Embryonic facial prominence (tissue), 1 donor: ENCODE data around the gene ANO4.
"Not testable (repeated sequence)": the region's sequence is repeated elsewhere in the genome, so short reads cannot be mapped to it uniquely, and the experiment has no call there.

Source experiments
- DNase-seq: peaks from one replicate; pipeline ENCODE4 v3.0.0-alpha.2; 2016; ENCODE audit errors: extremely low spot score

The ANO4 gene

GRCh38 chr12:101042211-101042610 lies 247.6 kb downstream of the ANO4 start:
- no peak for DNase-seq

DNA sequence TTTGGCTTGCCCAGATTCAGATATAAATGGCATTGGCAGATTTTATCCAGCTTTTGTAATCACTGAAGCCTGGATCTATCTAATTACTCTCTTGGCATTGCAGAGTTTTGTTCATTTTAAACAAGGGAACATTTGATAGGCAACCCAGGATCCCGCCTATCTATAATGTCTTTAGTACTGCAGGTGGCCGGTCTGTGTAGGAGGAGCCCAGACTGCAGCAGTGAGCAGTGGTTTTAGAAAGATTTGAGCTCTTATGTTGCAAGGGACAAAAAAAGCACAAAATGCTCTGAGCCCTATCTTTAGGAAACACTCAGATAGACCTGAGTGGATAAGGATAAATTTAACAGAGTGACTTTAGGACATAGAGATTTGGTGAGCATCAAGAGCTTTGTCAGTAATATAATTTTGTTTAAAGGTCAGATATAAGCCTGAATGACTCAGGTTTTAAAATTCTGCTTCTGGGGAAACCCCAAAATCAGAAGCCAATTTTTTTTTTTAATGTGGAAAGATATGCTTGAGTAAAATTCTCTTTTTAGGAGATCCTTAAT lies 250.0 kb downstream of the ANO4 start:
- no peak for DNase-seq

GRCh38 chr12:101045486-101046464 lies 251.2 kb downstream of the ANO4 start:
- no peak for DNase-seq

DNA sequence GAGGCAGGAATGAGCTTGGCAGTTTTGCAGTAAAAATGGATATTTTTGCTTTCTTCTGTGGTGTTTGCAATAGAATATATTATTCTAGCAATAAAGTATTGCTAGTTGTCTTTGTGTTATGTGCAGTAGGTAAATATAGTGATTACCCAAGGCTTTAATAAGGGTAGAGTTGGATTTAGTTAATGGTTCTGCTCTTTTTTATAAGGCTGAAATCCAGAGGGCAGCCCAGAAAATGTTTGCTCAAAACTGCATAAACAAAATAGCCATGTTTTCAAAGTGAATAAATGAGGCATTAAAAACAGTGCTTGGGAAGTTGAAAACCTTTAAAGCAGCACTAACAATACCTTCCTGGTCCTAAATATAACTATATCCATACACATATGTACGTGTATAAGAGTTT lies 253.1 kb downstream of the ANO4 start:
- no peak for DNase-seq

DNA sequence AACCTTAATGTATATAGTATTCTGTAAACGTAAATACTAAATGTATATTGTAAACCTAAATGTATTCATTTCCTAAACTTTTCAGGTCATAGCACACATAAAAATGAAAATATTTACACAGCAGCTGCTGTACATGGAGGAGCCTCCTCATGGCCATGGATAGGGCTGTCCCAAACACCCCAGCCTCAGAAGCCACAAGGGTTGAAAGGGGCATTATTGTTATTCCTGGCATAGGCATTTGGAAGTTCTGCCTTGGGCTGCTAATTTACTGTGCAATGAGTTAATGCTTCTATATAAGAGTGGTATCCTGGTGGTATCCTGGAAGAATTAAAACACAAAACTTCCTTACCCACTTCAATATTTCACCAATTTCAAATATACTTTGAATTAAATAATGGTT lies 256.1 kb downstream of the ANO4 start:
- DNase-seq = no peak

DNA sequence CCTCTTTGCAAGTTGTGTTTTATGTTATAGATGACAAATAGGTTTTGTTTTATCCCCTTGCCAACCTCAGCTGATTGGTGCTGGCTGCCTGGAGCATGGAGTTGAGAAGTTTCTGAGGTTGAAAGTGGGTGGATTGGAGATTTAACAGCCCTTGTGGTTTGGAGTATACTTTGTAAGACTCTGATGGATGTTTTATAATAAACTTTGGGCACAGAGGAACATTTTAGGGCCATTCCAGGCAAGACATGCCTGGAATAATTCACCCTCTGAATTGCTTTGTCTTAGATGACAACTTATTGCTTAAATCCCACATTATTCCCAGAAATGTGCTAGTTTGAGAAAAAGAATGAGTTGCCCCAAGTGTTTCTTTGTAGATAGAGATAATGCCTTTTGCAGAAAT lies 256.6 kb downstream of the ANO4 start:
- DNase-seq = no peak

GRCh38 chr12:101051901-101052550 lies 257.4 kb downstream of the ANO4 start:
- DNase-seq = peak; percentile 20

DNA sequence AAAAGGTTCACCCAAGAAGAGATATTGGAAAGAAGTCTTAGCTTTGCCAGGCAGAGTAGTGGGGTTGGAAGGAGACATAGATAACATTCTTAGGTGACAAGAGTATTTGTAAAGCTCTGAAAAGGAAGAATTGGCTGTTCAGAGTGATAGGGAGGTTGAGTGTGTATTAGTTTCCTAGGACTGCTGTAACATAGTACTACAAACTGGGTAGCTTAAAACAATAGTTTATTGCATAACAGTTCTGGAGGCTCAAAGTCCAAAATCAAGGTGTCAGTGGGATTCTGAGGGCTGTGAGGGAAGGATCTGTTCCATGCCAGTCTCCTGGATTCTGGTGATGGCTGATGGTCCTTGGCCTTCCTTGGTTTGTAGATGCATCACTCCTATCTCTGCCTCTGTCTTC lies 258.6 kb downstream of the ANO4 start:
- no peak for DNase-seq

- DNase-seq = no peak
These were observed 261.4 kb downstream of the ANO4 start for GRCh38 chr12:101055940-101056339.

DNA sequence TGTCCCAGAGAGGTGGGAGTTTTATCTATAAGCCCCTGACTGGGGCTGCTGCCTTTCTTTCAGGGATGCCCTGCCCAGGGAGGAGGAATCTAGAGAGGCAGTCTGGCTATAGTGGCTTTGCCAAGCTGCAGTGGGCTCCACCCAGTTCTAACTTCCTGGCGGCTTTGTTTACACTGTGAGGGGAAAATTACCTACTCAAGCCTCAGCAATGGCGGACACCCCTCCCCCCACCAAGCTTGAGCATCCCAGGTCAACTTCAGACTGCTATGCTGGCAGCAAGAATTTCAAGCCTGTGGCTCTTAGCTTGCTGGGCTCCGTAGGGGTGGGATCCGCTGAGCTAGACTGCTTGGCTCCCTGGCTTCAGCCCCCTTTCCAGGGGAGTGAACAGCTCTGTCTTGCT lies 267.9 kb downstream of the ANO4 start:
- DNase-seq = not testable (repeated sequence)

- DNase-seq = no peak
These were observed 270.1 kb downstream of the ANO4 start for GRCh38 chr12:101064721-101065120.

DNA sequence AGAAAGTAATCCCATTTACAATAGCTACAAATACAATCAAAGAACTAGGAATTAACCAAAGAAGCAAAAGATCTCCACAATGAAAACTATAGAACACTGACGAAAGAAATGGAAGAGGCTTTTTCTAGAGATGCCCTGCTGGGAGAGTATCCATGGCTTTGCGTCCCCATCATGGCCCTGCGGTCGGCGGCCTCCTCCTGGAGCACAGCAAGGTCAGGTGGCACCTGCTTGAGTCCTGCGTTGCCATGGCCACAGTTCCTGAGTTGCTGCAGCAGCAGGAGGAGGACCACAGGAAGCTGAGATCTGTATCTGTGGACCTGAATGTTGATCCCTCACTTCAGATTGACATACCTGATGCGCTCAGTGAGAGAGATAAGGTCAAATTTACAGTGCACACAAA lies 271.9 kb downstream of the ANO4 start:
- DNase-seq = no peak

- no peak for DNase-seq
These were observed 273.8 kb downstream of the ANO4 start for GRCh38 chr12:101068402-101068801.

DNA sequence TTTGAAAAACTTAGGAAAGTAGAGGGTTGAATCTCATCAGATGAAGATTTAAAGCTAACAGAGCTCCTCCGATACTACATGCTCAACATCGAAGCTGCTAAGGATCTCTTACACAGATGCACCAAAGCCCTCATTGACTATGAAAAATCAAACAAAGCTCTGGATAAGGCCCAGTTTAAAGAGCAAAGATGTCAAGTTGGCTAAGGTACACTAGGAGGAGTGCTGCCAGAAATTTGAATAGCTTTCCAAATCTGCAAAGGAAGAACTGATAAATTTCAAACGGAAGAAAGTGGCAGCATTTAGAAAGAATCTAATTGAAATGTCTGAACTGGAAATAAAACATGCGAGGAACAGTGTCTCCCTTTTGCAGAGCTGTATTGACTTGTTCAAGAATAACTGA lies 274.3 kb downstream of the ANO4 start:
- no peak for DNase-seq

- no peak for DNase-seq
These were observed 280.5 kb downstream of the ANO4 start for GRCh38 chr12:101074940-101075680.

DNA sequence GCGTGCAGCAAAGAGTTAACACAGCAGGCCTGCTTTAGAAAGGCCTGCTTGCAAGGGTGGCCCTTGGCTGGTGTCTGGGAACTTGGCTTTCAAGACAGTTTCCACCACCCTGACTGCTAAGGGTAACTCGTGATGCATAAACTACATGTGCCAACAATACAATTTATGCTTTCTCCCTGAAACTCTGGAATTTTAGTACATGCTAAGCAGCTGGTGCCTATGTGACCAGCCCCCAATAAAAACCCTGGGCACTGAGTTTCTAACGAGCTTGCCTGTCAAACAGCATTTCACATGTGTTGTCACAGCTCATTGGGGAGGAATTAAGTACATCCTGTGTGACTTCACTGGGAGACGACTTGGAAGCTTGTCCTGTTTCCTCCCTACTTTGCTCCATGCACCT lies 282.3 kb downstream of the ANO4 start:
- DNase-seq = no peak

GRCh38 chr12:101077791-101078528 lies 283.4 kb downstream of the ANO4 start:
- DNase-seq = no peak

DNA sequence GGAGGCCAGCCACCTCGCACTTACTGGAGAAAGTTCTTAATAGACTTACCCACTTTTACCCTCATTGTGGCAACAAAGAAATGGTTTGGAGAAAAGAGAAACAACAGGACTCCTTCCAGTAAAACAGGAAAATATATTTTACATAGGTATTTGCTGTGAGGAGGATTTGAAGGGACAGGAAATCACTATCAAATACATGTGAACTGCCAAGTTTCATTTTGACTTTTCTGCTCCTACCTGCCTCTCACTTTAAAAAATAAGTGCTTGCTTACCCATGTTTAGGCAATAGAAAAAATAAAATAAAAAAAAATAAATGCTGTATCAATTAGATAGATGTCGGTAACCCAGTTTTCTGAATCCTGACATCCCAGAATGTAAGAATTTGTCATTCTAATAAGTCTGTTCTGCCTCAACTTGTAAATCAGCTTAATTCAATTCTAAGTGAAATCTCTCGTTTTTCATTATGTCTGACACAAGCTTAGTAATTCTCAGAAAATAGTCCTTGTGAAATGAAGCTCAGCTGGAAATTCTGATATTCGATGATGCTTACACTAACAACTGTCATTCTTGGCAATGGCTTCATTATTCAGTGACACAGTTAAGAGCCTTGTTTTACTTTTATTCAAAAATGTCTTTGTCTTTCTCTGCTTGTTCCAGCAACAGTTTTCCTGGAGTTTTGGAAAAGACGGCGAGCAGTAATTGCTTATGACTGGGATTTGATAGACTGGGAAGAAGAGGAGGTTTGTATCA lies 284.1 kb downstream of the ANO4 start:
- DNase-seq = no peak

- no peak for DNase-seq
These were observed 288.1 kb downstream of the ANO4 start for GRCh38 chr12:101082706-101083105.

- DNase-seq = no peak
These were observed 292.0 kb downstream of the ANO4 start for GRCh38 chr12:101086490-101087135.
